SK-N-SH (cell line): ENCODE data around the gene ASCL5. TPM values are rescaled to one million over a fixed set of nuclear protein-coding genes. Genes with fewer than 3 reads are reported as not detected.

ENCODE experiments used
- CTCF ChIA-PET: fragments of 300-600, 350-600 bp; formaldehyde crosslinking; extraction: SDS; loops from one replicate; lab custom pipeline; 2021; lab: Yijun Ruan, JAX
- POLR2A ChIA-PET: fragments of 350-600 bp; sonication (Branson Sonifier 250); formaldehyde crosslinking; extraction: SDS; loops from one replicate; lab custom pipeline; 2020; ENCODE audit warnings: antibody characterized with exemption, inconsistent platforms; lab: Yijun Ruan, JAX
- DNase-seq: peaks from one replicate; pipeline ENCODE4 v3.0.0; 2012
- H2AFZ ChIP-seq: fragments of 200-600 bp; sonication (generic); 2 replicates; pipeline ENCODE4 v1.8.1; 2016; ENCODE audit warnings: antibody characterized with exemption, mild to moderate bottlenecking, low read depth
- H3F3A ChIP-seq: fragments of 200-600 bp; sonication (generic); replicated peaks from 2 replicates; pipeline ENCODE3; 2016; ENCODE audit warnings: antibody characterized with exemption, mild to moderate bottlenecking; ENCODE audit not compliant: insufficient read depth
- H3K27ac ChIP-seq, 2 experiments: fragments of 200-500 bp in 1 of 2; fragments of 200-600 bp in 1 of 2; sonication (Bioruptor generic) in 1 of 2; sonication (generic), shearing (Covaris generic) in 1 of 2; 2 replicates each; pipeline versions ENCODE4 v1.5.1 to v1.6.1; 2014 to 2016; ENCODE audit warnings: low read depth in 2 of 2, inconsistent platforms in 1 of 2, low read length in 1 of 2, mild to moderate bottlenecking in 1 of 2, mixed read lengths in 1 of 2
- H3K27me3 ChIP-seq: fragments of 200-600 bp; sonication (generic), shearing (Covaris generic); 2 replicates; pipeline ENCODE4 v1.6.1; 2016; ENCODE audit warnings: mixed run types; ENCODE audit not compliant: insufficient read depth
- H3K36me3 ChIP-seq, 2 experiments: fragments of 200-500 bp in 1 of 2; fragments of 200-600 bp in 1 of 2; sonication (Bioruptor generic) in 1 of 2; sonication (generic) in 1 of 2; replicated peaks in 1 of 2; 2 replicates each; pipeline versions ENCODE3 to v1.5.1; 2014 to 2016; ENCODE audit warnings: low read length in 1 of 2, mild to moderate bottlenecking in 1 of 2; ENCODE audit not compliant: insufficient read depth in 2 of 2, control insufficient read depth in 1 of 2
- H3K4me1 ChIP-seq, 2 experiments: fragments of 200-500 bp in 1 of 2; fragments of 200-600 bp in 1 of 2; sonication (Bioruptor generic) in 1 of 2; sonication (generic), shearing (Covaris generic) in 1 of 2; 2 replicates each; pipeline versions ENCODE4 v1.5.1 to v1.6.1; 2014 to 2016; ENCODE audit warnings: low read depth in 1 of 2, low read length in 1 of 2, mixed run types in 1 of 2; ENCODE audit not compliant: insufficient read depth in 2 of 2, control insufficient read depth in 1 of 2
- H3K4me2 ChIP-seq: fragments of 200-600 bp; sonication (generic), shearing (Covaris generic); 2 replicates; pipeline ENCODE4 v1.6.1; 2017; ENCODE audit warnings: mixed run types
- H3K4me3 ChIP-seq, 2 experiments: fragments of 200-500 bp in 1 of 2; fragments of 200-600 bp in 1 of 2; sonication (Bioruptor generic) in 1 of 2; sonication (generic), shearing (Covaris generic) in 1 of 2; 2 replicates each; pipeline versions ENCODE4 v1.5.1 to v1.8.1; 2014 to 2016; ENCODE audit warnings: low read depth in 2 of 2, inconsistent platforms in 1 of 2, low read length in 1 of 2, mild to moderate bottlenecking in 1 of 2, mixed read lengths in 1 of 2, moderate library complexity in 1 of 2
- H3K79me2 ChIP-seq: fragments of 200-600 bp; sonication (generic); 2 replicates; pipeline ENCODE4 v1.8.1; 2017; ENCODE audit warnings: mild to moderate bottlenecking; ENCODE audit not compliant: insufficient read depth
- H3K9ac ChIP-seq: fragments of 200-600 bp; sonication (generic); 2 replicates; pipeline ENCODE4 v1.6.1; 2017; ENCODE audit warnings: mixed run types
- H3K9me2 ChIP-seq: fragments of 200-600 bp; sonication (generic); 2 replicates; pipeline ENCODE4 v1.6.1; 2017; ENCODE audit warnings: mixed run types
- H3K9me3 ChIP-seq: fragments of 200-600 bp; sonication (generic); 2 replicates; pipeline ENCODE4 v1.6.1; 2017; ENCODE audit warnings: mixed run types, mild to moderate bottlenecking, moderate library complexity
- H4K20me1 ChIP-seq: fragments of 200-600 bp; sonication (generic); 2 replicates; pipeline ENCODE4 v1.6.1; 2017; ENCODE audit warnings: mild to moderate bottlenecking, mixed run types; ENCODE audit not compliant: insufficient read depth
- CHD2 ChIP-seq: fragments of 150-350 bp; IDR thresholded peaks from 2 replicates; pipeline ENCODE4 v1.6.1; 2018; ENCODE audit warnings: low read length; ENCODE audit not compliant: partially characterized antibody
- ELF1 ChIP-seq: IDR thresholded peaks from 2 replicates; pipeline ENCODE4 v1.4.0; 2012
- EP300 ChIP-seq, 2 experiments: IDR thresholded peaks; 2 replicates each; pipeline versions ENCODE4 v1.4.0 to v1.6.1; 2012; ENCODE audit warnings: borderline replicate concordance in 1 of 2, low read depth in 1 of 2, low read length in 1 of 2
- FOXM1 ChIP-seq: IDR thresholded peaks from 2 replicates; pipeline ENCODE4 v1.4.0; 2012; ENCODE audit warnings: low read depth, mild to moderate bottlenecking
- GABPA ChIP-seq: IDR thresholded peaks from 2 replicates; pipeline ENCODE4 v1.4.0; 2012; ENCODE audit warnings: low read depth, mild to moderate bottlenecking
- GATA2 ChIP-seq: sonication (generic); formaldehyde crosslinking; IDR thresholded peaks from 2 replicates; pipeline ENCODE4 v1.5.0; 2020; ENCODE audit warnings: mild to moderate bottlenecking, missing genetic modification reagents
- MXI1 ChIP-seq: IDR thresholded peaks from 2 replicates; pipeline ENCODE4 v1.6.1; 2012; ENCODE audit warnings: mild to moderate bottlenecking, low read depth, low read length, improper control_type of control experiment
- NRF1 ChIP-seq: IDR thresholded peaks from 2 replicates; pipeline ENCODE4 v1.6.1; 2012; ENCODE audit warnings: low read depth, mild to moderate bottlenecking, low read length
- PBX3 ChIP-seq: IDR thresholded peaks from 2 replicates; pipeline ENCODE4; 2012
- RAD21 ChIP-seq: IDR thresholded peaks from 2 replicates; pipeline ENCODE4 v1.6.1; 2012; ENCODE audit warnings: mild to moderate bottlenecking, low read length
- RCOR1 ChIP-seq: fragments of 150-350 bp; IDR thresholded peaks from 2 replicates; pipeline ENCODE4 v1.6.1; 2017; ENCODE audit warnings: antibody characterized with exemption, low read length
- TCF12 ChIP-seq: IDR thresholded peaks from 2 replicates; pipeline ENCODE4 v1.4.0; 2012
- TEAD4 ChIP-seq: IDR thresholded peaks from 2 replicates; pipeline ENCODE4 v1.4.0; 2012; ENCODE audit warnings: mild to moderate bottlenecking, borderline replicate concordance; ENCODE audit not compliant: insufficient read depth
- USF2 ChIP-seq: fragments of 150-350 bp; IDR thresholded peaks from 2 replicates; pipeline ENCODE4 v1.6.1; 2017; ENCODE audit warnings: antibody characterized with exemption, low read length, low read depth, borderline replicate concordance
- WGBS: methylation state at CpG from one replicate; pipeline ENCODE4 v1.1.6; 2017; ENCODE audit warnings: low lambda C conversion rate; 5-methylcytosine and 5-hydroxymethylcytosine counted together
- polyA plus RNA-seq, 3 experiments: library from polyadenylated mRNA; depleted of rRNA; stranded (reverse); fragments of >200 nt; gene quantifications; 2 replicates each; pipeline ENCODE4 v1.2.3, GENCODE V29; 2012
- TF ChIP-seq, protein P1 (sequence below): IDR thresholded peaks from 2 replicates; pipeline ENCODE4 v1.6.1; 2012; ENCODE audit warnings: mild to moderate bottlenecking, low read depth, low read length, moderate library complexity

The ASCL5 gene
- polyA plus RNA-seq, 1 of the 3 experiments (the other 2 are of a cell fraction) = not detected

DNA sequence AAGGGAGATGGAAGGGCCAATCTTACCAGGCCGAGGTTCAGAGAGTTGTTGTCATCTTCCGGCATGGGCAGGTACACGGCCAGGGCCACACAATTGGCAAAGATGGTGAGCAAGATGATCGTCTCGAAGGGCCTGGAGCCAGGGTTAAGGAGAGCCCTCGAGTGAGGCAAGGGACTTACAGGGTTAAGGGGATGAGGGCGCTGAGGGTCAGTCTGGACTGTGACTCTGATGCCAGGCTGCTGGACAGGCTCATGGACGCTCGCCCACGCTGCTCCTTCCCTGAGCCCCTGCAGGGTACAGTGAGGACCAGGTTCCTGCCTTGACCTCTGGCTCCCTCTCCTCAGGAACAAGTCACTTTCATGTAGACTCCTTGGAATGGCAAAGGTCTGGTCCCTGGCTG lies 16.8 kb downstream of the ASCL5 start:
- H3K36me3 ChIP-seq = no peaks in the 10 kb centered on the region
- DNase-seq = no peak
- 71% methylated on average over 6 of the region's 10 CpGs for WGBS
- H3K9me2 ChIP-seq = no peaks in the 10 kb centered on the region
- ChIA-PET POLR2A (no interaction called here), CTCF (no interaction called here)
- H3K79me2 ChIP-seq = no peaks in the 10 kb centered on the region
- H3K4me2 ChIP-seq = no peak overlapping the region
- peaks cover 26% of the 10 kb centered on the region; the same call in 1 of the 2 replicates for H3K27me3 ChIP-seq
- TF ChIP-seq TEAD4 (no peak), MXI1 (no peak), FOXM1 (no peak), PBX3 (no peak), ELF1 (no peak), EP300 (IDR thresholded peaks at IDR 0.05; ENCODE audit: borderline replicate concordance in 1 of 2, low read depth in 1 of 2, low read length in 1 of 2) (no peak), RAD21 (no peak), USF2 (no peak), GATA2 (CRISPR knock-in tag) (no peak), RCOR1 (no peak), TCF12 (no peak), NRF1 (no peak), CHD2 (no peak), GABPA (no peak)
- TF ChIP-seq, protein P1, sequence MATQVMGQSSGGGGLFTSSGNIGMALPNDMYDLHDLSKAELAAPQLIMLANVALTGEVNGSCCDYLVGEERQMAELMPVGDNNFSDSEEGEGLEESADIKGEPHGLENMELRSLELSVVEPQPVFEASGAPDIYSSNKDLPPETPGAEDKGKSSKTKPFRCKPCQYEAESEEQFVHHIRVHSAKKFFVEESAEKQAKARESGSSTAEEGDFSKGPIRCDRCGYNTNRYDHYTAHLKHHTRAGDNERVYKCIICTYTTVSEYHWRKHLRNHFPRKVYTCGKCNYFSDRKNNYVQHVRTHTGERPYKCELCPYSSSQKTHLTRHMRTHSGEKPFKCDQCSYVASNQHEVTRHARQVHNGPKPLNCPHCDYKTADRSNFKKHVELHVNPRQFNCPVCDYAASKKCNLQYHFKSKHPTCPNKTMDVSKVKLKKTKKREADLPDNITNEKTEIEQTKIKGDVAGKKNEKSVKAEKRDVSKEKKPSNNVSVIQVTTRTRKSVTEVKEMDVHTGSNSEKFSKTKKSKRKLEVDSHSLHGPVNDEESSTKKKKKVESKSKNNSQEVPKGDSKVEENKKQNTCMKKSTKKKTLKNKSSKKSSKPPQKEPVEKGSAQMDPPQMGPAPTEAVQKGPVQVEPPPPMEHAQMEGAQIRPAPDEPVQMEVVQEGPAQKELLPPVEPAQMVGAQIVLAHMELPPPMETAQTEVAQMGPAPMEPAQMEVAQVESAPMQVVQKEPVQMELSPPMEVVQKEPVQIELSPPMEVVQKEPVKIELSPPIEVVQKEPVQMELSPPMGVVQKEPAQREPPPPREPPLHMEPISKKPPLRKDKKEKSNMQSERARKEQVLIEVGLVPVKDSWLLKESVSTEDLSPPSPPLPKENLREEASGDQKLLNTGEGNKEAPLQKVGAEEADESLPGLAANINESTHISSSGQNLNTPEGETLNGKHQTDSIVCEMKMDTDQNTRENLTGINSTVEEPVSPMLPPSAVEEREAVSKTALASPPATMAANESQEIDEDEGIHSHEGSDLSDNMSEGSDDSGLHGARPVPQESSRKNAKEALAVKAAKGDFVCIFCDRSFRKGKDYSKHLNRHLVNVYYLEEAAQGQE = no peak
- H3K4me1 ChIP-seq = peaks cover 0 to 7% of the 10 kb centered on the region in 2 experiments; a peak in 1 of 4 replicates
- no peak overlapping the region for H2AFZ ChIP-seq
- no peaks in the 10 kb centered on the region for H3K9me3 ChIP-seq
- H3K9ac ChIP-seq = no peak overlapping the region
- no peak overlapping the region for H3K4me3 ChIP-seq
- H3K27ac ChIP-seq = no peak overlapping the region
- no peaks in the 10 kb centered on the region for H3F3A ChIP-seq
- H4K20me1 ChIP-seq = no peaks in the 10 kb centered on the region
